ENCODE measurements around the gene ARID1B. TPM values are rescaled to one million over a fixed set of nuclear protein-coding genes. Genes with fewer than 3 reads are reported as not detected.

ARID1B gene
- total RNA-seq, 6 experiments from 2014 or later, result 23.2 to 35.3 (median 30.7) TPM

DNA sequence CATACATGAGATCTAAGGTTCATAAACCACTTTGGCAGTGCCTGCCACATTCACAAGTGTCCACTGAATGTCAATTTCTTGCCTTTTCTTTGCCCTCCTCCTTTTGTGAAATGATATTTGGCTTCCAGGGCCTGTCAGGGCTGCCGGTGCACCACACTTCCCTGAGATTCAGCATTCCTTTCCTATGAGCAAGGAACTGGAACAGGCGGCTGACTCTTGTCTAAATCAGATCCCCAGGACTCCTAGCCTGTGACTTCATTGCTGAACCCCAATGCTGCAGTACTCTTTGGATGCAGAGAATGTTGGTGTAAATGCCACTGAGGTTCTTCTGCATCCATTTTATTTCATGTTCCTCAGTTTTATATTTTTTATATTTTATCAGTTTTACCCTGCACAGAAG is 172.2 kb downstream of the ARID1B start:
- no peaks in the 10 kb centered on the region for H3K9me3 ChIP-seq
- 49% methylated on average over 2 of the region's 2 CpGs for WGBS (ENCODE audit: insufficient coverage, low coverage, low lambda C conversion rate, missing lambda C conversion rate)
- no peak overlapping the region for H3K4me3 ChIP-seq
- DNase-seq, result no peak
- peak in 2 of 4 donors; percentile 25 to 64 for ATAC-seq
- H3K36me3 ChIP-seq, result no peaks in the 10 kb centered on the region
- no peaks in the 10 kb centered on the region for H3K27me3 ChIP-seq
- intact Hi-C loops (cut with DNase I), result no loop called here
- H3K4me1 ChIP-seq, result peaks cover 0 to 10% (median 5%) of the 10 kb centered on the region in 4 donors
- no peak overlapping the region for H3K27ac ChIP-seq
- TF ChIP-seq, protein P1, sequence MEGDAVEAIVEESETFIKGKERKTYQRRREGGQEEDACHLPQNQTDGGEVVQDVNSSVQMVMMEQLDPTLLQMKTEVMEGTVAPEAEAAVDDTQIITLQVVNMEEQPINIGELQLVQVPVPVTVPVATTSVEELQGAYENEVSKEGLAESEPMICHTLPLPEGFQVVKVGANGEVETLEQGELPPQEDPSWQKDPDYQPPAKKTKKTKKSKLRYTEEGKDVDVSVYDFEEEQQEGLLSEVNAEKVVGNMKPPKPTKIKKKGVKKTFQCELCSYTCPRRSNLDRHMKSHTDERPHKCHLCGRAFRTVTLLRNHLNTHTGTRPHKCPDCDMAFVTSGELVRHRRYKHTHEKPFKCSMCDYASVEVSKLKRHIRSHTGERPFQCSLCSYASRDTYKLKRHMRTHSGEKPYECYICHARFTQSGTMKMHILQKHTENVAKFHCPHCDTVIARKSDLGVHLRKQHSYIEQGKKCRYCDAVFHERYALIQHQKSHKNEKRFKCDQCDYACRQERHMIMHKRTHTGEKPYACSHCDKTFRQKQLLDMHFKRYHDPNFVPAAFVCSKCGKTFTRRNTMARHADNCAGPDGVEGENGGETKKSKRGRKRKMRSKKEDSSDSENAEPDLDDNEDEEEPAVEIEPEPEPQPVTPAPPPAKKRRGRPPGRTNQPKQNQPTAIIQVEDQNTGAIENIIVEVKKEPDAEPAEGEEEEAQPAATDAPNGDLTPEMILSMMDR (IDR thresholded peaks at IDR 0.05), result no peak
- no peak for TF ChIP-seq POLR2A (IDR thresholded peaks at IDR 0.05)

DNA sequence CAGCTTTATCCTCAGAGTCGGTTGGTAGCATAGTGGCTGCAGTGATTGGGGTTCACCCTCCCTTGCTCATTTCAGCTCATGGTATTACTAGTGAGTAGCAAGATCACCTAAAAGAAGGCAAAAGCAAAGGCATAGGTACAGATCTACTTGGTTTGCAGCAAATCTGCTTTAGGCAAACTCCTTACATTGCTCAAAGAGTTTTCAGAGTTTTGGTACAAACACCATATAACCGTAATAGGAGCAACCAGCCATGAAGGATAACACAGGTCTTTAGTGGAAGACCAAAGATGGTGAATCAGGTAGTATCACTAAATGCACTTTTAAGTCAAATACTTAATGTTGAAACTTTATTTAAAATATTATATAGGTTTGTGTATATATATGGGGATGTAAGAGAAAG is 172.9 kb downstream of the ARID1B start:
- TF ChIP-seq POLR2A (IDR thresholded peaks at IDR 0.05), result no peak
- no peak for ATAC-seq
- peaks cover 0 to 16% (median 7%) of the 10 kb centered on the region in 4 donors for H3K4me1 ChIP-seq

DNA sequence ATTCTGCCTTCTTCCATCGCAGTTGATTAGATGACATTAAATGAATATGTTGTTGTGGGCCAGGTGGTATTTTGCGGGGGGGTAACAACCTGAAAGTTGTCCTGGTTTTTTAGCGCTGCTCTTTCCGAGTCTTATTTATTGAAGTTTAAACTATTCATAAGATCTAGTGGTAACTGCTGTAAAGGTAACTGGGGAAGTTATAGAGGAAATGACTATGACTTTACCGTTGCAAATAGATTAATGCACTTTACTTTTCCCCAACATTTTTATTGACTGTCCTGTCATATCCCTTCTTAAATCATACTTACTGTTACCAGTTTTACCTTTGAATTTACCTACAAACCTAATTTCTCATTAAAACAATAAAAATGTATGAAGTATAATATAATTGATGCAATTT is 173.4 kb downstream of the ARID1B start:
- TF ChIP-seq, protein P1 (IDR thresholded peaks at IDR 0.05), result no peak
- TF ChIP-seq POLR2A (IDR thresholded peaks at IDR 0.05), result no peak

More for the DNA sequence above, 172.9 kb downstream of the ARID1B start:
- H3K9me3 ChIP-seq, result no peaks in the 10 kb centered on the region
- no peak overlapping the region for H3K4me3 ChIP-seq
- H3K27me3 ChIP-seq, result no peaks in the 10 kb centered on the region
- no peak overlapping the region for H3K27ac ChIP-seq
- H3K36me3 ChIP-seq, result no peaks in the 10 kb centered on the region
- no peak for DNase-seq
- intact Hi-C loops (cut with DNase I), result no loop called here
- WGBS (ENCODE audit: insufficient coverage, low coverage, low lambda C conversion rate, missing lambda C conversion rate), result 88% methylated on average over 2 of the region's 2 CpGs

DNA sequence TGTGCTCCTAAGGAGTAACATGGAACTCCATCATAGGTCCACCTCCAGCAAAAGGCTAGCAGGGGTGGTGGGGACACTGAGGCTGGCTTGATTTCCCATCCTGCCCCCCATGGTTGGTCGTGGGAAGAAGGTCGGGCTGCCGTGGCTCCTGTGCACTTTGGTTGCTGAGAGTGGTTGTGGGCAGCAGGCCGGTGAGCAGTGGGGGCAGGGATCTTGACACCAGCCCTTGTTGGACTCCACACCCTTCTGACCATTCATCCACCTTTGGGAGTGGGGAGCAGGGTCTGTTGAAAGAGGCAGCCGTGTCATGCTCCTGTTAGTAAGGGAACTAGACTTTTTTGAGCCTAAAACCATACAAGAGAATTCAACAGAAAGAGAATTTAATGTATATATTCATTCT is 175.2 kb downstream of the ARID1B start:
- DNase-seq, result no peak
- no peak overlapping the region for H3K4me3 ChIP-seq
- no peak overlapping the region for H3K27ac ChIP-seq
- peaks cover 0 to 38% (median 18%) of the 10 kb centered on the region in 4 donors for H3K4me1 ChIP-seq
- TF ChIP-seq, protein P1 (IDR thresholded peaks at IDR 0.05), result no peak
- no peak for TF ChIP-seq POLR2A (IDR thresholded peaks at IDR 0.05)
- no peak for ATAC-seq
- intact Hi-C loops (cut with DNase I), result no loop called here
- no peaks in the 10 kb centered on the region for H3K9me3 ChIP-seq
- H3K27me3 ChIP-seq, result no peaks in the 10 kb centered on the region
- no peaks in the 10 kb centered on the region for H3K36me3 ChIP-seq
- WGBS (ENCODE audit: insufficient coverage, low coverage, low lambda C conversion rate, missing lambda C conversion rate), result 53% methylated on average over 2 of the region's 5 CpGs

More for the DNA sequence above, 173.4 kb downstream of the ARID1B start:
- intact Hi-C loops (cut with DNase I), result no loop called here
- WGBS (ENCODE audit: insufficient coverage, low coverage, low lambda C conversion rate, missing lambda C conversion rate), result 62% methylated on average over 5 of the region's 5 CpGs
- Histone ChIP-seq H3K4me1 (peaks cover 0 to 21% (median 9%) of the 10 kb centered on the region in 4 donors), H3K9me3 (no peaks in the 10 kb centered on the region), H3K27ac (no peak overlapping the region), H3K27me3 (no peaks in the 10 kb centered on the region), H3K4me3 (no peak overlapping the region), H3K36me3 (no peaks in the 10 kb centered on the region)
- DNase-seq (no peak), ATAC-seq (no peak)

DNA sequence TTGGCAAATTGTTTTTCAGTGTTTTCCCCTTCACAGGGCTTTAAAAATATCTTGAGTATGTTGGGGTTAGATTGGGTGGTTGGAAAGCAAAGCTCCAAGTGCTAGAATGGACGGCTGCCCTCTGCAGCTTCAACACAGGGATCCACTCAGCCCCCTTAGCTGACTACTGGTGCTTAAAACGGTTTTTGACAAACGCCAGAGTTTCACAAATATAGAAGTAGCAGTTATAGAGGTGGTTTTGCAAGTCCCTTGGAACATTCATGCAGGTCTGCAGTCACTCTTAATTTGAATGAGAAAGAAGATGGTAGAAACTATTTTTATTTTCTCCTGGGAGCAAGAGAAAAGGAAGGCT is 175.9 kb downstream of the ARID1B start:
- H3K4me1 ChIP-seq, result peaks cover 0 to 44% (median 18%) of the 10 kb centered on the region in 4 donors
- ATAC-seq, result no peak
- no peaks in the 10 kb centered on the region for H3K27me3 ChIP-seq
- H3K4me3 ChIP-seq, result no peak overlapping the region
- no peak for DNase-seq
- H3K36me3 ChIP-seq, result no peaks in the 10 kb centered on the region
- TF ChIP-seq POLR2A (IDR thresholded peaks at IDR 0.05), result no peak
- TF ChIP-seq, protein P1 (IDR thresholded peaks at IDR 0.05), result no peak
- no peak overlapping the region for H3K27ac ChIP-seq
- WGBS (ENCODE audit: insufficient coverage, low coverage, low lambda C conversion rate, missing lambda C conversion rate), result 35% methylated on average over 3 of the region's 3 CpGs
- H3K9me3 ChIP-seq, result no peaks in the 10 kb centered on the region
- intact Hi-C loops (cut with DNase I), result no loop called here
